ENCODE data around the gene WT1.
A peak's percentile ranks its signal among the peaks of the same experiment; 100 is the strongest.

The WT1 gene

GRCh38 chr11:32391956-32392553, 43.3 kb downstream of the WT1 start:
- TF ChIP-seq GATA3 (IDR thresholded peaks at IDR 0.05; ENCODE audit: low read depth, low read length), result no peak

- no peak for TF ChIP-seq GATA2 (IDR thresholded peaks at IDR 0.05; ENCODE audit: low read depth, low read length)
- TF ChIP-seq GATA3 (IDR thresholded peaks at IDR 0.05; ENCODE audit: low read depth, low read length), result no peak
These were observed 43.9 kb downstream of the WT1 start for GRCh38 chr11:32391479-32391878.

GRCh38 chr11:32390712-32391111, 44.6 kb downstream of the WT1 start:
- TF ChIP-seq GATA3 (IDR thresholded peaks at IDR 0.05; ENCODE audit: low read depth, low read length) (no peak), GATA2 (IDR thresholded peaks at IDR 0.05; ENCODE audit: low read depth, low read length) (no peak)

- no peak for TF ChIP-seq GATA2 (IDR thresholded peaks at IDR 0.05; ENCODE audit: low read depth, low read length)
- no peak for TF ChIP-seq GATA3 (IDR thresholded peaks at IDR 0.05; ENCODE audit: low read depth, low read length)
These were observed 46.2 kb downstream of the WT1 start for GRCh38 chr11:32388871-32389770.

GRCh38 chr11:32388365-32388764, 47.0 kb downstream of the WT1 start:
- no peak for TF ChIP-seq GATA3 (IDR thresholded peaks at IDR 0.05; ENCODE audit: low read depth, low read length)
- no peak for TF ChIP-seq GATA2 (IDR thresholded peaks at IDR 0.05; ENCODE audit: low read depth, low read length)

- no peak for TF ChIP-seq GATA2 (IDR thresholded peaks at IDR 0.05; ENCODE audit: low read depth, low read length)
- TF ChIP-seq GATA3 (IDR thresholded peaks at IDR 0.05; ENCODE audit: low read depth, low read length), result no peak
These were observed 47.9 kb downstream of the WT1 start for GRCh38 chr11:32387411-32387810.

GRCh38 chr11:32386770-32387377, 48.5 kb downstream of the WT1 start:
- TF ChIP-seq GATA2 (IDR thresholded peaks at IDR 0.05; ENCODE audit: low read depth, low read length) (peak; percentile 41; the same call in 1 of the 2 replicates), GATA3 (IDR thresholded peaks at IDR 0.05; ENCODE audit: low read depth, low read length) (peak; percentile 50; the same call in 1 of the 2 replicates)

- TF ChIP-seq GATA2 (IDR thresholded peaks at IDR 0.05; ENCODE audit: low read depth, low read length) (no peak), GATA3 (IDR thresholded peaks at IDR 0.05; ENCODE audit: low read depth, low read length) (no peak)
These were observed 49.3 kb downstream of the WT1 start for GRCh38 chr11:32385998-32386397.

GRCh38 chr11:32382339-32383049, 52.8 kb downstream of the WT1 start:
- TF ChIP-seq GATA2 (IDR thresholded peaks at IDR 0.05; ENCODE audit: low read depth, low read length), result no peak
- no peak for TF ChIP-seq GATA3 (IDR thresholded peaks at IDR 0.05; ENCODE audit: low read depth, low read length)

- no peak for TF ChIP-seq GATA2 (IDR thresholded peaks at IDR 0.05; ENCODE audit: low read depth, low read length)
- no peak for TF ChIP-seq GATA3 (IDR thresholded peaks at IDR 0.05; ENCODE audit: low read depth, low read length)
These were observed 54.2 kb downstream of the WT1 start for GRCh38 chr11:32381179-32381578.

GRCh38 chr11:32379719-32380118, 55.6 kb downstream of the WT1 start:
- TF ChIP-seq GATA2 (IDR thresholded peaks at IDR 0.05; ENCODE audit: low read depth, low read length), result no peak
- TF ChIP-seq GATA3 (IDR thresholded peaks at IDR 0.05; ENCODE audit: low read depth, low read length), result no peak

GRCh38 chr11:32375826-32376225, 59.5 kb downstream of the WT1 start:
- TF ChIP-seq GATA3 (IDR thresholded peaks at IDR 0.05; ENCODE audit: low read depth, low read length) (no peak), GATA2 (IDR thresholded peaks at IDR 0.05; ENCODE audit: low read depth, low read length) (no peak)

- TF ChIP-seq GATA2 (IDR thresholded peaks at IDR 0.05; ENCODE audit: low read depth, low read length) (no peak), GATA3 (IDR thresholded peaks at IDR 0.05; ENCODE audit: low read depth, low read length) (no peak)
These were observed 61.1 kb downstream of the WT1 start for GRCh38 chr11:32374261-32374711.

GRCh38 chr11:32366666-32367065, 68.7 kb downstream of the WT1 start:
- TF ChIP-seq GATA3 (IDR thresholded peaks at IDR 0.05; ENCODE audit: low read depth, low read length) (no peak), GATA2 (IDR thresholded peaks at IDR 0.05; ENCODE audit: low read depth, low read length) (no peak)

Data from SH-SY5Y (cell line).